ENCODE data around the gene NEDD8.

DNA sequence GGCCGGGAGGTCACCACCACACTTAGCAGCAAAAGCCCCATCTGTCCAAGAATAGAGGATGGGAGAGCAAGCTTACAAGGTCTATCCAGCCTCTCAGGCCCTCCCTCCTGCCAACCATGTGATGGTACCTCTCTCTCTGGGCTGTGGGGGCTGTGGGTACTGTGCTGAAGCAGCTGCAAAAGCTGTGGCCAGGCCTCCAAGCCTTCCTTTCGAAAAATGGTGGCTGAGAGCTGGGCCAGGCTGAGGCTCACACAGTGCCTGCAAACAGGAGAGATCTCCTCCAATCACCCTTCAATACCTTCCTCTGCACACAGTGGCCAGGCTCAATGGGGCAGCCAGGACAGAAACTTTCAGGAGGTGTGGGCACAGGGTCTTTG, 44.6 kb downstream of the NEDD8 start:
- TF ChIP-seq, protein P1, sequence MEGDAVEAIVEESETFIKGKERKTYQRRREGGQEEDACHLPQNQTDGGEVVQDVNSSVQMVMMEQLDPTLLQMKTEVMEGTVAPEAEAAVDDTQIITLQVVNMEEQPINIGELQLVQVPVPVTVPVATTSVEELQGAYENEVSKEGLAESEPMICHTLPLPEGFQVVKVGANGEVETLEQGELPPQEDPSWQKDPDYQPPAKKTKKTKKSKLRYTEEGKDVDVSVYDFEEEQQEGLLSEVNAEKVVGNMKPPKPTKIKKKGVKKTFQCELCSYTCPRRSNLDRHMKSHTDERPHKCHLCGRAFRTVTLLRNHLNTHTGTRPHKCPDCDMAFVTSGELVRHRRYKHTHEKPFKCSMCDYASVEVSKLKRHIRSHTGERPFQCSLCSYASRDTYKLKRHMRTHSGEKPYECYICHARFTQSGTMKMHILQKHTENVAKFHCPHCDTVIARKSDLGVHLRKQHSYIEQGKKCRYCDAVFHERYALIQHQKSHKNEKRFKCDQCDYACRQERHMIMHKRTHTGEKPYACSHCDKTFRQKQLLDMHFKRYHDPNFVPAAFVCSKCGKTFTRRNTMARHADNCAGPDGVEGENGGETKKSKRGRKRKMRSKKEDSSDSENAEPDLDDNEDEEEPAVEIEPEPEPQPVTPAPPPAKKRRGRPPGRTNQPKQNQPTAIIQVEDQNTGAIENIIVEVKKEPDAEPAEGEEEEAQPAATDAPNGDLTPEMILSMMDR (IDR thresholded peaks at IDR 0.05; ENCODE audit: insufficient read depth, low read length, poor library complexity, severe bottlenecking), result no peak
- no peak for TF ChIP-seq EZH2phosphoT487 (conservative IDR thresholded peaks at IDR 0.05; ENCODE audit: low read length)

Measured in SU-DHL-6 (cell line).